Measurements from ENCODE around the gene SLIT3.

The SLIT3 gene

DNA sequence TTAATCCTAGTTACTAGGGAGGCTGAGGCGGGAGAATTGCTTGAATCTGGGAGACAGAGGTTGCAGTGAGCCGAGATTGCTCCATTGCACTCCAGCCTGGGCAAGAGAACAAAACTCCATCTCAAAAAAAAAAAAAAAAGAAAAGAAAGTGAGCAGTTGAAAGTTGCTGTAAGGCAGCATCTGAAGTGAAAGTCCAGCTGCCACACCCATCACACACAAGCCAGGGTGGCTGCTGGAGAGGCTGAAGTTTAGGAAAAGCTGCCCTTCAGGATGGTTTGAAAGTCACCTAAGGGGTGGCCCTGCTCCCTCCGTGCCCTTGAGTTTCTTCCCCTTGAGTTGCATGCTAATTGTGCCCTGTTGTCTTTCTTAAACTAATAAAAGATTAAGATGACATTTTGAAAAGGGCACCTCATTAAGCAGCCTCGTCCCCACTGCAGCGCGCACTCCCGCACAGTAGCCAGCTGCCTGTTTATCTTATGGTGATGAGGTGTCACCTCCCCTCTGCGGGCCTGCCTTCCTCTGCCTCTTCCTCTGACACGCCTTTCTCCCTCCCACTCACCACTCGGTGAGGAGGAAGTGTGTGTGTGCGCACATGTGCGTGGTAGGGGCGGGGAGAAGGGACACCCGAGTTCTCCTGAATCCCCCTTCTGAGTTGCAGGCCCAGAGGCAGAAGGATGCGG lies 617.6 kb downstream of the SLIT3 start:
- no peaks in the 10 kb centered on the region for H3K36me3 ChIP-seq (ENCODE audit: control insufficient read depth, low read length)
- H3F3A ChIP-seq (ENCODE audit: control insufficient read depth, insufficient read depth): no peaks in the 10 kb centered on the region
- no peaks in the 10 kb centered on the region for H3K9me3 ChIP-seq (ENCODE audit: control insufficient read depth, insufficient read depth, low read length)
- no peaks in the 10 kb centered on the region for H4K20me1 ChIP-seq (ENCODE audit: control insufficient read depth, insufficient read depth, low read depth, low read length)
- no peak overlapping the region for H3K27ac ChIP-seq (ENCODE audit: low read depth, low read length)
- no peak overlapping the region for H3K4me2 ChIP-seq (ENCODE audit: low read length)
- H3K79me2 ChIP-seq (ENCODE audit: control insufficient read depth, low read length): no peaks in the 10 kb centered on the region
- H3K4me3 ChIP-seq (ENCODE audit: low read length): no peak overlapping the region
- TF ChIP-seq CTCF (IDR thresholded peaks at IDR 0.05; ENCODE audit: low read depth, low read length, poor library complexity, severe bottlenecking) (no peak), EZH2phosphoT487 (IDR thresholded peaks at IDR 0.05; ENCODE audit: borderline replicate concordance, low read length) (no peak)
- H3K4me1 ChIP-seq (ENCODE audit: control insufficient read depth, low read length): no peaks in the 10 kb centered on the region
- no peaks in the 10 kb centered on the region for H3K9me2 ChIP-seq (replicated peaks; ENCODE audit: control insufficient read depth, low read length)
- H3K27me3 ChIP-seq (ENCODE audit: control insufficient read depth, low read length): no peaks in the 10 kb centered on the region

DNA sequence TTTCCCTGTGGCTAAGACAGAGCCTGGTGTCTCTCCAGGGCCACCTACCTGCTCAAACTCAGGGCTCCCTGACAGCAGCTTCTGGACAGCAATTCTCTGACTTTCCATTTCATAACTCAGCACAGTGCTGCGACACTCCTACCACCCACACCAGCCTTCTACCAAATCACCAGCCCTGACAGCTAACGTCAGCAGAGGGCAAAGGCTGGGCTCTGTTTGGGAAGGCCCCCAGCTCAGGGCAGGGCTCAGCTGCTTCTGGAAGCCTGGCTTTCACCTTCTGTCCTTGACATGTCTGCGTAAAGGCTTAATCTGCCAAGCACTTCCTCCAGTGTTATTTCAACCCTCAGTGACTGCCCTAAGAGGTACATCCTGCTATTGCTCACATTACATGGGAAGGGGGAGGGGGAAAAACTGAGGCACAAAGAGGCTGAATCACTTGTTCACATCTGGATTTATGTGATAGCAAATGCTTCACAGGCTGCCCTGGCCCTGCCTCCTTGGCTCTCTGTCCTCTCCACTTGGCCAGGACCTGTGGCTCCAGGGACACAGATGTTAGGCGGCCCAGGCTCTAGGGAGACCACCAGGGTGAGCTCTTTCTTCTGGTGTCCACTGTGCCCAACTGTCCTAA lies 619.3 kb downstream of the SLIT3 start:
- Histone ChIP-seq H3K4me2 (ENCODE audit: low read length) (no peak overlapping the region), H3F3A (ENCODE audit: control insufficient read depth, insufficient read depth) (no peaks in the 10 kb centered on the region), H3K36me3 (ENCODE audit: control insufficient read depth, low read length) (no peaks in the 10 kb centered on the region), H3K4me3 (ENCODE audit: low read length) (no peak overlapping the region), H4K20me1 (ENCODE audit: control insufficient read depth, insufficient read depth, low read depth, low read length) (no peaks in the 10 kb centered on the region), H3K4me1 (ENCODE audit: control insufficient read depth, low read length) (no peaks in the 10 kb centered on the region), H3K9me2 (replicated peaks; ENCODE audit: control insufficient read depth, low read length) (no peaks in the 10 kb centered on the region), H3K27ac (ENCODE audit: low read depth, low read length) (no peak overlapping the region), H3K27me3 (ENCODE audit: control insufficient read depth, low read length) (no peaks in the 10 kb centered on the region; the same call in 1 of the 2 replicates), H3K79me2 (ENCODE audit: control insufficient read depth, low read length) (no peaks in the 10 kb centered on the region), H3K9me3 (ENCODE audit: control insufficient read depth, insufficient read depth, low read length) (no peaks in the 10 kb centered on the region)
- TF ChIP-seq CTCF (IDR thresholded peaks at IDR 0.05; ENCODE audit: low read depth, low read length, poor library complexity, severe bottlenecking): no peak
- no peak for TF ChIP-seq EZH2phosphoT487 (IDR thresholded peaks at IDR 0.05; ENCODE audit: borderline replicate concordance, low read length)

DNA sequence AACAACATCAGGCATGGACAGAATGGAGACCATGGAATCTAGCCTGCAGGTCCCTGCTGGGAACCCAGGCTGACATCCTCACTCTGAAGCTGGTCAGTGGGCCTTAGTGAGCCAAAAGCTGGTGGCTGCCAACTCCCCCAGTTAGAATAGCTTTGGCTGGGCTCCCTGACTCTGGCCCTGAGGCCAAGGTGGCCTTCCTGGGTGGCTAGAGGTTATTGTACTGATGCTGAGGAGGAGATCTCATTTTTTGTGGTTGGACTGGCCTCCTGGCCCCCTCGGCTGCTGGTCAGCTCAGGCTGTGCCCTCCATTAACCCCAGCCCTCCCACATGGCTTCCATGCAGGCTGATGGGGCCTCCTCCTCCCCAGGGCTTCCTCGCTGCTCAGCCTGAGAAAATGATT lies 620.5 kb downstream of the SLIT3 start:
- no peaks in the 10 kb centered on the region for H3K9me2 ChIP-seq (replicated peaks; ENCODE audit: control insufficient read depth, low read length)
- H3K4me1 ChIP-seq (ENCODE audit: control insufficient read depth, low read length): no peaks in the 10 kb centered on the region
- no peak overlapping the region for H3K4me2 ChIP-seq (ENCODE audit: low read length)
- H3K4me3 ChIP-seq (ENCODE audit: low read length): no peak overlapping the region
- H3K27ac ChIP-seq (ENCODE audit: low read depth, low read length): no peak overlapping the region
- TF ChIP-seq EZH2phosphoT487 (IDR thresholded peaks at IDR 0.05; ENCODE audit: borderline replicate concordance, low read length) (no peak), CTCF (IDR thresholded peaks at IDR 0.05; ENCODE audit: low read depth, low read length, poor library complexity, severe bottlenecking) (no peak)
- H3K36me3 ChIP-seq (ENCODE audit: control insufficient read depth, low read length): no peaks in the 10 kb centered on the region
- no peaks in the 10 kb centered on the region for H3F3A ChIP-seq (ENCODE audit: control insufficient read depth, insufficient read depth)
- no peaks in the 10 kb centered on the region for H4K20me1 ChIP-seq (ENCODE audit: control insufficient read depth, insufficient read depth, low read depth, low read length)
- no peaks in the 10 kb centered on the region for H3K9me3 ChIP-seq (ENCODE audit: control insufficient read depth, insufficient read depth, low read length)
- H3K79me2 ChIP-seq (ENCODE audit: control insufficient read depth, low read length): no peaks in the 10 kb centered on the region
- H3K27me3 ChIP-seq (ENCODE audit: control insufficient read depth, low read length): peaks cover 8% of the 10 kb centered on the region

Measured in DOHH2 (cell line).